HepG2 (cell line): ENCODE results near the gene ATP8A2. TPM values are rescaled to one million over a fixed set of nuclear protein-coding genes. Genes with fewer than 3 reads are reported as not detected.

Source experiments
- ATAC-seq: fragments of 200-7000 bp; cut with Tn5 transposase; 3 replicates; pipeline ENCODE4 v1.9.1; 2020; ENCODE audit warnings: mild to moderate bottlenecking, moderate library complexity
- BruUV-seq: library from RNA; stranded (reverse); fragments of 400-500 nt; replicated peaks from 2 replicates; lab custom pipeline; 2021; lab: Mats Ljungman, UMichigan
- CTCF ChIA-PET: fragments of 300-600 bp; formaldehyde crosslinking; extraction: SDS; loops from one replicate; lab custom pipeline; 2021; ENCODE audit warnings: low total read pairs, inconsistent platforms, low intra/inter-chr PET ratio; lab: Yijun Ruan, JAX
- POLR2A ChIA-PET: fragments of 350-600 bp; sonication (Branson Sonifier 250); formaldehyde crosslinking; loops from one replicate; lab custom pipeline; 2020; ENCODE audit warnings: antibody characterized with exemption, inconsistent platforms; lab: Yijun Ruan, JAX
- DNase-seq: peaks from one replicate; pipeline ENCODE4 v3.0.0-alpha.2; 2015; ENCODE audit warnings: low spot score
- FAIRE-seq: peaks from 3 replicates; lab custom pipeline; 2011; peaks lifted over from hg19 to GRCh38; lab: Jason Lieb, UNC
- H2AFZ ChIP-seq: one replicate; pipeline ENCODE4 v1.6.1; 2011; ENCODE audit warnings: low read length, inconsistent platforms
- H3K27ac ChIP-seq: fragments of 300-600 bp; 3 replicates; pipeline ENCODE4 v1.8.0; 2011; ENCODE audit warnings: mixed run types, mild to moderate bottlenecking, mixed read lengths, low read length, inconsistent platforms; ENCODE audit not compliant: insufficient read depth; ENCODE audit errors: extremely low read length
- H3K27me3 ChIP-seq, 2 experiments: fragments of 200-600 bp in 1 of 2; 2 replicates in 1 of 2; 3 replicates in 1 of 2; pipeline versions ENCODE4 v1.6.0 to v1.8.0; 2011; ENCODE audit warnings: low read length in 2 of 2, mild to moderate bottlenecking in 2 of 2, moderate library complexity in 2 of 2, inconsistent platforms in 1 of 2; ENCODE audit not compliant: insufficient read depth in 2 of 2, control insufficient read depth in 1 of 2
- H3K36me3 ChIP-seq, 2 experiments: fragments of 200-600 bp in 1 of 2; replicated peaks in 1 of 2; 2 replicates in 1 of 2; 3 replicates in 1 of 2; pipeline versions ENCODE4 v1.5.1 to v1.8.0; 2011; ENCODE audit warnings: low read length in 2 of 2, inconsistent platforms in 1 of 2; ENCODE audit not compliant: insufficient read depth in 2 of 2, control insufficient read depth in 1 of 2
- H3K4me1 ChIP-seq: 2 replicates; pipeline ENCODE4 v1.5.1; 2012; ENCODE audit warnings: low read length, inconsistent platforms; ENCODE audit not compliant: insufficient read depth
- H3K4me2 ChIP-seq: 2 replicates; pipeline ENCODE4 v1.6.0; 2011; ENCODE audit warnings: low read depth, low read length, inconsistent platforms
- H3K4me3 ChIP-seq, 3 experiments: fragments of 200-600 bp in 1 of 3; sonication (generic), shearing (Covaris generic) in 1 of 3; replicated peaks in 1 of 3; 2 replicates each; pipeline ENCODE4 v1.5.1; 2011 to 2016; ENCODE audit warnings: low read length in 3 of 3, inconsistent platforms in 2 of 3, low read depth in 2 of 3, mild to moderate bottlenecking in 2 of 3, control low read depth in 1 of 3, mixed read lengths in 1 of 3; ENCODE audit not compliant: insufficient read depth in 1 of 3
- H3K79me2 ChIP-seq: one replicate; pipeline ENCODE4 v1.6.1; 2011; ENCODE audit warnings: low read length, inconsistent platforms; ENCODE audit not compliant: insufficient read depth
- H3K9ac ChIP-seq: 2 replicates; pipeline ENCODE4 v1.6.0; 2011; ENCODE audit warnings: mild to moderate bottlenecking, low read depth, low read length, inconsistent platforms; ENCODE audit not compliant: insufficient read depth
- H3K9me3 ChIP-seq: 2 replicates; pipeline ENCODE4 v1.5.1; 2012; ENCODE audit warnings: mild to moderate bottlenecking, low read length
- H4K20me1 ChIP-seq: 2 replicates; pipeline ENCODE4 v1.6.0; 2011; ENCODE audit warnings: inconsistent platforms, mild to moderate bottlenecking, low read length, moderate library complexity; ENCODE audit not compliant: insufficient read depth
- ATF2 ChIP-seq: sonication (generic); formaldehyde crosslinking; IDR thresholded peaks from 2 replicates; pipeline ENCODE4 v1.4.0; 2020; ENCODE audit warnings: missing genetic modification reagents
- CREB3 ChIP-seq: sonication (generic); formaldehyde crosslinking; IDR thresholded peaks from 2 replicates; pipeline ENCODE4 v1.5.0; 2020; ENCODE audit warnings: missing genetic modification reagents
- HMGXB4 ChIP-seq, 2 experiments: sonication (generic) in 1 of 2; formaldehyde crosslinking in 1 of 2; IDR thresholded peaks; 2 replicates each; pipeline versions ENCODE4 v1.4.0 to v1.6.1; 2018 to 2020; ENCODE audit warnings: missing genetic modification reagents in 2 of 2, borderline replicate concordance in 1 of 2, low read depth in 1 of 2, mild to moderate bottlenecking in 1 of 2, missing biosample characterization in 1 of 2
- MZF1 ChIP-seq: sonication (generic); formaldehyde crosslinking; IDR thresholded peaks from 2 replicates; pipeline ENCODE4 v1.8.1; 2023; ENCODE audit warnings: mild to moderate bottlenecking, missing genetic modification reagents, borderline replicate concordance
- NFYB ChIP-seq: sonication (generic); formaldehyde crosslinking; IDR thresholded peaks from 2 replicates; pipeline ENCODE4 v1.4.0; 2020; ENCODE audit warnings: missing genetic modification reagents
- NRL ChIP-seq: sonication (generic); formaldehyde crosslinking; IDR thresholded peaks from 2 replicates; pipeline ENCODE4 v1.5.0; 2020; ENCODE audit warnings: missing genetic modification reagents, mild to moderate bottlenecking, moderate library complexity, borderline replicate concordance
- TCF7L2 ChIP-seq: IDR thresholded peaks from 2 replicates; pipeline ENCODE4 v1.6.1; 2011; ENCODE audit warnings: mild to moderate bottlenecking, low read depth, low read length, moderate library complexity
- ZNF10 ChIP-seq: sonication (generic); formaldehyde crosslinking; IDR thresholded peaks from 2 replicates; pipeline ENCODE4 v1.4.0; 2020; ENCODE audit warnings: mild to moderate bottlenecking, low read depth, missing genetic modification reagents, borderline replicate concordance
- ZNF225 ChIP-seq: sonication (generic); formaldehyde crosslinking; IDR thresholded peaks from 2 replicates; pipeline ENCODE4 v1.4.0; 2020; ENCODE audit warnings: mild to moderate bottlenecking, missing genetic modification reagents
- ZNF260 ChIP-seq: sonication (generic); formaldehyde crosslinking; IDR thresholded peaks from 2 replicates; pipeline ENCODE4 v1.4.0; 2020; ENCODE audit warnings: missing genetic modification reagents, low read depth, mild to moderate bottlenecking, borderline replicate concordance
- ZNF414 ChIP-seq: sonication (generic); formaldehyde crosslinking; IDR thresholded peaks from 2 replicates; pipeline ENCODE4 v1.5.0; 2020; ENCODE audit warnings: missing genetic modification reagents
- ZNF549 ChIP-seq: sonication (generic); formaldehyde crosslinking; IDR thresholded peaks from 2 replicates; pipeline ENCODE4 v1.5.0; 2020; ENCODE audit warnings: missing genetic modification reagents
- ZNF704 ChIP-seq: sonication (generic); formaldehyde crosslinking; IDR thresholded peaks from 2 replicates; pipeline ENCODE4 v1.8.1; 2023; ENCODE audit warnings: mild to moderate bottlenecking, inconsistent platforms, moderate library complexity, missing genetic modification reagents, borderline replicate concordance
- ZNF713 ChIP-seq: sonication (generic); formaldehyde crosslinking; IDR thresholded peaks from 2 replicates; pipeline ENCODE4 v1.4.0; 2020; ENCODE audit warnings: mild to moderate bottlenecking, missing genetic modification reagents
- ZNF770 ChIP-seq: sonication (generic); formaldehyde crosslinking; IDR thresholded peaks from 2 replicates; pipeline ENCODE4 v1.5.0; 2020; ENCODE audit warnings: mild to moderate bottlenecking, missing genetic modification reagents
- WGBS: methylation state at CpG from one replicate; pipeline ENCODE4 v1.1.6; 2017; ENCODE audit warnings: low lambda C conversion rate; 5-methylcytosine and 5-hydroxymethylcytosine counted together
- in situ Hi-C: cut with HindIII; loops from 2 replicates; pipeline ENCODE4 v1.10.0; 2017; ENCODE audit warnings: low pct_unique_long_range_greater_than_20kb; ENCODE audit not compliant: extremely low pct_ligation_motif_present
- intact Hi-C: fragments of 100-400 bp; cut with micrococcal nuclease; formaldehyde crosslinking; loops from one replicate; pipeline ENCODE4 v1.10.0; 2022; ENCODE audit not compliant: unreplicated experiment
- polyA plus RNA-seq, 8 experiments: library from polyadenylated mRNA; depleted of rRNA in 3 of 8; stranded (reverse) in 7 of 8; unstranded in 1 of 8; fragments of >200 nt; fragmentation: Illumina TruSeq in 4 of 8; extraction: Trizol in 4 of 8; gene quantifications; 2 replicates each; pipeline versions ENCODE4 v1.2.1 to v1.2.3, GENCODE V29; 2011 to 2016; ENCODE audit warnings: low read depth in 4 of 8, missing spikeins in 1 of 8, mixed read lengths in 1 of 8; ENCODE audit not compliant: insufficient read depth in 1 of 8
- total RNA-seq, 5 experiments: library from RNA; depleted of rRNA; stranded (reverse); fragments of >200 nt; fragmentation: Illumina TruSeq; extraction: Trizol; gene quantifications; 2 replicates each; pipeline ENCODE4 v1.2.3, GENCODE V29; 2016; ENCODE audit warnings: low read depth in 1 of 5

ATP8A2 gene
- total and polyA plus RNA-seq, 2 of the 13 experiments (the other 11 are each of a cell fraction or from before 2014, with no cell fraction given) = 0.09 TPM; not detected in 1

- Histone ChIP-seq H4K20me1 (no peaks in the 10 kb centered on the region), H2AFZ (no peak overlapping the region), H3K4me3 (no peak overlapping the region), H3K9me3 (no peaks in the 10 kb centered on the region), H3K27me3 (no peaks in the 10 kb centered on the region; a peak in 1 of 5 replicates), H3K79me2 (no peaks in the 10 kb centered on the region), H3K4me1 (no peaks in the 10 kb centered on the region), H3K27ac (no peak overlapping the region), H3K36me3 (no peaks in the 10 kb centered on the region), H3K4me2 (no peak overlapping the region), H3K9ac (no peak overlapping the region)
- ChIA-PET POLR2A (no interaction called here), CTCF (no interaction called here)
- no peak for FAIRE-seq
- BruUV-seq = no TSS peak
- intact Hi-C loops (no loop called here), in situ Hi-C loops (no loop called here)
- 2% methylated on average over 3 of the region's 3 CpGs for WGBS
- ATAC-seq = no peak
- DNase-seq = no peak
- no peak for TF ChIP-seq NRL (CRISPR knock-in tag)
- TF ChIP-seq NFYB (CRISPR knock-in tag) = no peak
- TF ChIP-seq ZNF770 (CRISPR knock-in tag) = no peak
- TF ChIP-seq ATF2 (CRISPR knock-in tag) = no peak
- TF ChIP-seq ZNF704 (CRISPR knock-in tag) = no peak
- no peak for TF ChIP-seq TCF7L2
- TF ChIP-seq ZNF10 (CRISPR knock-in tag) = no peak
- TF ChIP-seq ZNF549 (CRISPR knock-in tag) = no peak
- TF ChIP-seq ZNF414 (CRISPR knock-in tag) = no peak
- no peak for TF ChIP-seq ZNF713 (CRISPR knock-in tag)
- TF ChIP-seq MZF1 (CRISPR knock-in tag) = no peak
- no peak for TF ChIP-seq HMGXB4 (CRISPR knock-in tag; IDR thresholded peaks at IDR 0.05; ENCODE audit: borderline replicate concordance in 1 of 2, low read depth in 1 of 2)
- TF ChIP-seq CREB3 (CRISPR knock-in tag) = no peak
- TF ChIP-seq ZNF260 (CRISPR knock-in tag) = no peak
- TF ChIP-seq ZNF225 (CRISPR knock-in tag) = no peak
Measured at GRCh38 chr13:25798998-25799397, 427.2 kb downstream of the ATP8A2 start.
